PC-9 (cell line): ENCODE data around the gene ALKBH5.

Source experiments
- CTCF ChIP-seq: fragments of 200-600 bp; sonication (generic); conservative IDR thresholded peaks from 2 replicates; pipeline ENCODE4 v1.6.1; 2017; ENCODE audit warnings: mixed run types, antibody characterized with exemption, mild to moderate bottlenecking, moderate library complexity
- EZH2 ChIP-seq: fragments of 200-600 bp; sonication (generic); IDR thresholded peaks from 2 replicates; pipeline ENCODE4 v1.8.0; 2017; ENCODE audit warnings: antibody characterized with exemption, low read depth

- TF ChIP-seq CTCF = no peak
- no peak for TF ChIP-seq EZH2
Measured at GRCh38 chr17:18136357-18136756, 47.3 kb upstream of the ALKBH5 start.
